ENCODE data around the gene POU6F2. TPM values are rescaled to one million over a fixed set of nuclear protein-coding genes. Genes with fewer than 3 reads are reported as not detected.

Gene POU6F2
- total and polyA plus RNA-seq, 2 donors (not counting 1 experiment from before 2014, with no cell fraction given), result 0.47 TPM; not detected in 1

- no peak overlapping the region for H3K4me3 Mint-ChIP-seq
- no peaks in the 10 kb centered on the region for H3K36me3 ChIP-seq (replicated peaks in 1 of 2; ENCODE audit: control extremely low read depth in 1 of 2, control insufficient read depth in 1 of 2, extremely low read depth in 1 of 2, insufficient read depth in 2 of 2, low read length in 1 of 2)
These were observed 218.3 kb downstream of the POU6F2 start for GRCh38 chr7:39195967-39196366.

GRCh38 chr7:39197831-39198230, 220.1 kb downstream of the POU6F2 start:
- ChIA-PET CTCF (no interaction called here), POLR2A (no interaction called here)
- Histone ChIP-seq H3K27me3 (replicated peaks in 1 of 4; ENCODE audit: control extremely low read depth in 1 of 4, control insufficient read depth in 3 of 4, insufficient read depth in 4 of 4, low read length in 3 of 4) (peaks cover 0 to 4% (median 0%) of the 10 kb centered on the region in 4 experiments), H4K20me1 (ENCODE audit: control insufficient read depth, insufficient read depth, low read length, poor library complexity, severe bottlenecking) (no peaks in the 10 kb centered on the region), H3K4me3 (ENCODE audit: control extremely low read depth in 1 of 5, extremely low read depth in 1 of 5, insufficient read depth in 1 of 5, low read depth in 2 of 5, low read length in 4 of 5) (no peak overlapping the region), H3K9me3 (ENCODE audit: control extremely low read depth in 1 of 3, control insufficient read depth in 2 of 3, insufficient read depth in 1 of 3, low read length in 2 of 3) (no peaks in the 10 kb centered on the region), H3K27ac (ENCODE audit: low read length in 2 of 2) (no peak overlapping the region), H3K79me2 (ENCODE audit: control insufficient read depth, insufficient read depth, low read length) (no peaks in the 10 kb centered on the region), H2AFZ (ENCODE audit: insufficient read depth, low read depth, low read length, poor library complexity, severe bottlenecking) (no peak overlapping the region), H3K4me2 (replicated peaks; ENCODE audit: low read depth, low read length, poor library complexity, severe bottlenecking) (no peak overlapping the region), H3K4me1 (ENCODE audit: control insufficient read depth in 2 of 2, insufficient read depth in 2 of 2, low read length in 2 of 2) (no peaks in the 10 kb centered on the region), H3K36me3 (replicated peaks in 1 of 2; ENCODE audit: control extremely low read depth in 1 of 2, control insufficient read depth in 1 of 2, extremely low read depth in 1 of 2, insufficient read depth in 2 of 2, low read length in 1 of 2) (no peaks in the 10 kb centered on the region), H3K9ac (ENCODE audit: low read length) (no peak overlapping the region)
- H3K4me3 Mint-ChIP-seq, result no peak overlapping the region
- WGBS (ENCODE audit: insufficient coverage), result no CpG with 5 or more reads among the region's 1 CpG
- DNase-seq, result no peak
- intact Hi-C loops (cut with micrococcal nuclease), result no loop called here
- H3K27me3 Mint-ChIP-seq, result peaks cover 4% of the 10 kb centered on the region
- no peak for ATAC-seq (ENCODE audit: low read depth)
- no peak overlapping the region for H3K27ac Mint-ChIP-seq
- TF ChIP-seq EZH2 (IDR thresholded peaks at IDR 0.05; ENCODE audit: borderline replicate concordance, insufficient read depth, low read depth, low read length, poor library complexity, severe bottlenecking) (no peak), CTCF (IDR thresholded peaks at IDR 0.05) (no peak)
- no peaks in the 10 kb centered on the region for H3K4me1 Mint-ChIP-seq
- no peaks in the 10 kb centered on the region for H3K9me3 Mint-ChIP-seq (ENCODE audit: insufficient read depth)

More at GRCh38 chr7:39195967-39196366, 218.3 kb downstream of the POU6F2 start:
- H3K27me3 ChIP-seq (replicated peaks in 1 of 4; ENCODE audit: control extremely low read depth in 1 of 4, control insufficient read depth in 3 of 4, insufficient read depth in 4 of 4, low read length in 3 of 4), result peaks cover 0 to 4% (median 0%) of the 10 kb centered on the region in 4 experiments
- Mint-ChIP-seq H3K4me1 (no peaks in the 10 kb centered on the region), H3K9me3 (ENCODE audit: insufficient read depth) (no peaks in the 10 kb centered on the region), H3K27me3 (peaks cover 3% of the 10 kb centered on the region), H3K27ac (no peak overlapping the region)
- WGBS (ENCODE audit: insufficient coverage), result no CpG with 5 or more reads among the region's 5 CpGs
- TF ChIP-seq EZH2 (IDR thresholded peaks at IDR 0.05; ENCODE audit: borderline replicate concordance, insufficient read depth, low read depth, low read length, poor library complexity, severe bottlenecking) (no peak), CTCF (IDR thresholded peaks at IDR 0.05) (no peak)
- H3K4me2 ChIP-seq (replicated peaks; ENCODE audit: low read depth, low read length, poor library complexity, severe bottlenecking), result no peak overlapping the region
- ChIA-PET CTCF (no interaction called here), POLR2A (no interaction called here)
- no peaks in the 10 kb centered on the region for H4K20me1 ChIP-seq (ENCODE audit: control insufficient read depth, insufficient read depth, low read length, poor library complexity, severe bottlenecking)
- DNase-seq, result no peak
- H3K9me3 ChIP-seq (ENCODE audit: control extremely low read depth in 1 of 3, control insufficient read depth in 2 of 3, insufficient read depth in 1 of 3, low read length in 2 of 3), result no peaks in the 10 kb centered on the region
- H3K4me1 ChIP-seq (ENCODE audit: control insufficient read depth in 2 of 2, insufficient read depth in 2 of 2, low read length in 2 of 2), result no peaks in the 10 kb centered on the region
- H3K4me3 ChIP-seq (ENCODE audit: control extremely low read depth in 1 of 5, extremely low read depth in 1 of 5, insufficient read depth in 1 of 5, low read depth in 2 of 5, low read length in 4 of 5), result no peak overlapping the region
- H2AFZ ChIP-seq (ENCODE audit: insufficient read depth, low read depth, low read length, poor library complexity, severe bottlenecking), result no peak overlapping the region
- ATAC-seq (ENCODE audit: low read depth), result no peak
- no peaks in the 10 kb centered on the region for H3K79me2 ChIP-seq (ENCODE audit: control insufficient read depth, insufficient read depth, low read length)
- no peak overlapping the region for H3K27ac ChIP-seq (ENCODE audit: low read length in 2 of 2)
- no peak overlapping the region for H3K9ac ChIP-seq (ENCODE audit: low read length)
- intact Hi-C loops (cut with micrococcal nuclease), result no loop called here
